Ramos (cell line): ENCODE data around the gene ADIPOQ.
"Not testable (repeated sequence)": the region's sequence is repeated elsewhere in the genome, so short reads cannot be mapped to it uniquely, and the experiment has no call there.

Experiments
- in situ Hi-C: fragments of 300-500 bp; cut with MboI; formaldehyde crosslinking; loops from one replicate; pipeline ENCODE4 v1.14.3; 2022; ENCODE audit warnings: low sequenced_read_pairs; ENCODE audit not compliant: unreplicated experiment

Gene ADIPOQ

GRCh38 chr3:186866095-186866494, 23.6 kb downstream of the ADIPOQ start:
- in situ Hi-C loops = not testable (repeated sequence)

GRCh38 chr3:186869253-186870100, 27.0 kb downstream of the ADIPOQ start:
- in situ Hi-C loops = no loop called here

DNA sequence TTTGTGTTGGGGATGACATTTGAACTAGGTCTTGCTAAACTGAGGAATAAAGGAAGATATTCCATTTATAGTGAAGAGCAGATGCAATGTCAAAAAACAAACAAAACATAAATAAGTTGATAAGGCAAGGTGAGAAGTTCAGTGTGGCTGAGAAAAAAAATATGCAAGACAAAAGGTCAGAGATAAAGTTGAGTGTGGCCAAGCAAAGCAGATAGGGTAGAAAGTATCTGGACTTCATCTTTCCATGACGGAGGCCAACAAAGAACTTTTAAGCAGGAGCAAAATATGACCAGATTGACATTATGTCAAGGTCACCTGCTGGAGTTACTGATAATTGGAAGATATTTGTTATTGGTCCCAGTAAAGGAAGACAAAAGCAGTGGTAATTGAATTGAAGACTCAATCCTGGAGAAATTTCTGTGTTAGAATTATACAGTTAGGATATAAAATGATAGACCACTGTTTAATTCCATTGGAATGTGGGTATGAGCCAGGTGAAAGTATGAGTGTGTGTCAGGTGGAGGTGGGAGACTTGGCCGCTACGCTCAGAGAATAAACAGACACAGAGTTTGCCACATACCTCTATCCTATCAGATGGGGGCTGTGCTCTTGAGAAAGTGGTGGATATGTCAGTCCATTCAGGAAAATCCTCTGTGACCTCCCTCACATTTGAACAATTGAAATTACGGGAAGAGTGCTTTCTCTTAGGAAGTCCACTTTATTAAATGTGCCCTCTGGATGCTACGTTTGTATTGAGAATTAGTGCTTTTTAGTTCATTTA, 28.1 kb downstream of the ADIPOQ start:
- in situ Hi-C loops = no loop called here

GRCh38 chr3:186871403-186871924, 29.0 kb downstream of the ADIPOQ start:
- in situ Hi-C loops = no loop called here

- in situ Hi-C loops = not testable (repeated sequence)
Measured at GRCh38 chr3:186873796-186874195, 31.3 kb downstream of the ADIPOQ start.

DNA sequence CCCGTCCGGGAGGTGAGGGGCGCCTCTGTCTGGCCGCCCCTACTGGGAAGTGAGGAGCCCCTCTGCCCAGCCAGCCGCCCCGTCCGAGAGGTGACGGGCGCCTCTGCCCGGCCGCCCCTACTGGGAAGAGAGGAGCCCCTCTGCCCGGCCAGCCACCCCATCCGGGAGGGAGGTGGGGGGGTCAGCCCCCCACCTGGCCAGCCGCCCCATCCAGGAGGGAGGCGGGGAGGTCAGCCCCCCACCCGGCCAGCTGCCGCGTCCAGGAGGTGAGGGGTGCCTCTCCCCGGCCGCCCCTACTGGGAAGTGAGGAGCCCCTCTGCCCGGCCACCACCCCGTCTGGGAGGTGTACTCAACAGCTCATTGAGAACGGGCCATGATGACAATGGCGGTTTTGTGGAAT, 31.7 kb downstream of the ADIPOQ start:
- in situ Hi-C loops = not testable (repeated sequence)

DNA sequence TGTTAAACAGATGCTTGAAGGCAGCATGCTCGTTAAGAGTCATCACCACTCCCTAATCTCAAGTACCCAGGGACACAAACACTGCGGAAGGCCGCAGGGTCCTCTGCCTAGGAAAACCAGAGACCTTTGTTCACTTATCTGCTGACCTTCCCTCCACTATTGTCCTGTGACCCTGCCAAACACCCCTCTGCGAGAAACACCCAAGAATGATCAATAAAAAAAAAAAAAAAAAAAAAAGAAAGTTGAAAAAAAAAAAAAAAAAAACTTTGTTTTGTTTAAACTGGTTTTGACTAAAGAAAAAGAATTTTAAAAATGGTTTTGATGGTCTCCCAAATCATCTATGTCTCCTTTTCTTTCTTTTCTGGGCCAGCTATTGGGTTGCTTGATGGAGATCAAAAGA, 32.3 kb downstream of the ADIPOQ start:
- in situ Hi-C loops = not testable (repeated sequence)

GRCh38 chr3:186875708-186876107, 33.2 kb downstream of the ADIPOQ start:
- in situ Hi-C loops = no loop called here

DNA sequence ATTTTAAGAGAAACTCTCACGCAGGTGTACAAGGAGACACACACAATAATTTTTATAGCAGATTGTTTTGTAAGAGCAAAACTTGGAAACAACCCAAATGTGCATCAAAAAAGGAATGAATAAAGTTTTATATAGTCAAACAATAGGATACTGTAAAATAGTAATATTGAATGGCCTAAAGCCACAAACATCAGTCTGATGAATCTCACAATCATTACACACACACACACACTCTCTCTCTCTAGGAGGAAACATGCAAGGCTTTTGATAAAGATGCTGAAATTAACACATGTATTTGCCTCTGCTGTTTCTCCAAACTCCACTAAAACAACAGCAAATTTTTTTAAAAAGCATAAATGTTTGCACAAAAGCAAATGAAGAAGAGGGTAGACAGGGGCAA, 37.3 kb downstream of the ADIPOQ start:
- in situ Hi-C loops = no loop called here

- in situ Hi-C loops = no loop called here
Measured at GRCh38 chr3:186880406-186880805, 37.9 kb downstream of the ADIPOQ start.

- in situ Hi-C loops = no loop called here
Measured at GRCh38 chr3:186882150-186882524, 39.6 kb downstream of the ADIPOQ start.

- in situ Hi-C loops = no loop called here
Measured at GRCh38 chr3:186882881-186883685, 40.6 kb downstream of the ADIPOQ start.

DNA sequence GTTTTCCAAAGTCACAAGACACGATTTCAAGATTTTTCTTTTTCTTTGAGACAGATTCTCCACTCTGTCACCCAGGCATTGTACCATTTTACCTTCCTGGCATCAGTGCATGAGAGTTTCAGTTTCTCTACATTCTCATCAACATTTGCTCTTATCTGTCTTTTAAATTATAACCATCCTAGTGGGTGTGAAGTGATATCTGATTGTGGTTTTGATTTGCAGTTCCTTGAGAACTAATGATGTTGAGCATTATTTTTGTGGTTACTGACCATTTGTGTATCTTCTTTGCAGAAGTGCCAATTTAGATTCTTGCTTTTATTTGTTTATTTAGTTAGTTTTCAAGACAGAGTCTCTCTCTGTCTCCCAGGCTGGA, 41.2 kb downstream of the ADIPOQ start:
- in situ Hi-C loops = no loop called here

- in situ Hi-C loops = not testable (repeated sequence)
Measured at GRCh38 chr3:186884868-186885267, 42.4 kb downstream of the ADIPOQ start.

DNA sequence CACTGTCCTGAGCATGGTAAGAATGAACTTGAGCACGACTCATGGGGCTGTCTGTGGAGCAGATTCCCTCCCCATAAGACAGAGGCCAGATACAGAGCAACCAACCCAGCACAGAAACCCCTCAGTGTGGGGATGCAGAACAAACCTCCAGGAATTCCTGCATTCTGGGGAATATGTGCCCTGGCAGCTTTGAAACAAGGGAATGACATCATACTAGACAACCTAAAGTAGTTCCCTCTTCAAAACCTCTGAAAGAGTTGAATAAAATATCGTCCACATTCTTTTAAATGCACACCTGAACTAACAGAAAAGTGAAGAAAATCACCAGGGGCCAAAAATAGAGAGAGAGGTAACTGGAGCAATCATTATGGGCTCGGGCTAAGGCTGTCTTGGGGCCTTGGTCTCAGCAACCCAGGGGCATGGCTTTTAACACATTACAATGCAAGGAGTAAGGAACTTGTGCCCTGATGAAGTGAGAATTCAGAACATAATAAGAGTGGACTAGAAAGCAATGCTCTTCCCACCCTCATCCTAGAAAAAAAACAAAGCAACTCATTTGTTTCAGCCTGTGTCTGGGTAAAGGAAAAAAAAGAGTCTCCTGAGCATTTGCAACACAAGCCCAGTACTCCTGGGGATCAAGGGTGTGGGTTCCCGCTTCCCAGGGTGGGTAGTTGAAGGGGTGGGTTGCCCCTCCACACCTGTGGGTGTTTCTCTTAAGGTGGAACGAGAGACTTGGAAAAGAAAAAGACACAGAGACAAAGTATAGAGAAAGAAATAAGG, 43.9 kb downstream of the ADIPOQ start:
- in situ Hi-C loops = no loop called here

DNA sequence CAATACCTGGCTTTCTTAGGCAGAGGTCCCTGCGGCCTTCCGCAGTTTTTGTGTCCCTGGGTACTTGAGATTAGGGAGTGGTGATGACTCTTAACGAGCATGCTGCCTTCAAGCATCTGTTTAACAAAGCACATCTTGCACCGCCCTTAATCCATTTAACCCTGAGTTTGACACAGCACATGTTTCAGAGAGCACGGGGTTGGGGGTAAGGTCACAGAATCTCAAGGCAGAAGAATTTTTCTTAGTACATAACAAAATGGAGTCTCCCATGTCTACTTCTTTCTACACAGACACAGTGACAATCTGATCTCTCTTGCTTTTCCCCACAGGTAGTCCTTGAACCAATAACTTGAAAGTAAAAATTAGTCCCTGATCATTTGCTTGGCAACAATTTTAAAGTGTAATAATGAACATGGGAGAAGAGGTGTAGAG, 45.0 kb downstream of the ADIPOQ start:
- in situ Hi-C loops = not testable (repeated sequence)

GRCh38 chr3:186888569-186888968, 46.1 kb downstream of the ADIPOQ start:
- in situ Hi-C loops = no loop called here

GRCh38 chr3:186889698-186890097, 47.2 kb downstream of the ADIPOQ start:
- in situ Hi-C loops = not testable (repeated sequence)

DNA sequence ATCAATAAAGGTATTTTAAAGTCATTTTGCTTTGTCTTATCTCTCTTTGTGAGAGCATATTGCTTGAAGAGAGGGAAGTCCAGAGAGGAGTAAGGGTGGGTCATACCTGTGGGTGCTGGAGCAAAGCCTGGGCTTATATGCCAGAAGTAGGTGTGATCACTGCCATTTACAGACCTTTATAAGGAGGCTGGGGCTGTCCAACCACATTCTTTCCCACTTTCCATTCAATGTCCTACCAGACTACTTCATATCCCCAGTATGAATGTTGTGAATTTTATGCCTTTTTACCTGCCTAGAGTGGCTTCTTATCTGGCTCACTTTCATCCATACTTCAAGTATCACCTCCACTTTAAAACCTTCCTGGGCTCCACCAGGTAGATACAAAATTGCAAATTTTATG, 48.4 kb downstream of the ADIPOQ start:
- in situ Hi-C loops = no loop called here

GRCh38 chr3:186893071-186893470, 50.6 kb downstream of the ADIPOQ start:
- in situ Hi-C loops = not testable (repeated sequence)
